Measurements from ENCODE around the gene OR6C70.

DNA sequence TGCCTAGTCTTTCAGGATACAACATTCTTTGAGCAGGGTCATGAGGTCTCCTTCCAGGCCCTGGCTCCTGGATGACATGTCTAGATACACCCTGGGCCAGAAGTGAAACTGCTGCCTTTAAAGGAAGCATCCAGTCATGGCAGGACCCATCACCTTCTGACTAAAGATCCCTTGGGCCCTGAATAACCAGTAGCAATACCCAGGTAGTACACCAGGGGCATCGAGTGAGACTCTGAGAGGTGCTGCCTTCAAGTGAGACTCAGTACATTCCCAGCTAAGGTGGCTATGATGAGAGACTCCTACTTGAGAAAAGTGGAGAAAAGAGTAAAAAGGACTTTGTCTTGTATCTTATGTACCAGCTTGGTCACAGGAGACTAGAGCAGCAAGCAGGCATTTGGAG is 45.8 kb upstream of the OR6C70 start:
- TF ChIP-seq TEAD4 (IDR thresholded peaks at IDR 0.05) = no peak
- TF ChIP-seq YY1 (IDR thresholded peaks at IDR 0.05; ENCODE audit: low read depth) = no peak
- TF ChIP-seq TAF1 (IDR thresholded peaks at IDR 0.05; ENCODE audit: low read depth) = no peak
- TF ChIP-seq TCF12 (IDR thresholded peaks at IDR 0.05; ENCODE audit: low read depth) = no peak
- no peak for TF ChIP-seq CEBPB (IDR thresholded peaks at IDR 0.05)
- TF ChIP-seq EP300 (IDR thresholded peaks at IDR 0.05; ENCODE audit: borderline replicate concordance) = no peak
- TF ChIP-seq RAD21 (IDR thresholded peaks at IDR 0.05; ENCODE audit: low read depth) = no peak
- no peak for TF ChIP-seq CREB1 (IDR thresholded peaks at IDR 0.05; ENCODE audit: low read depth)
- TF ChIP-seq ZBTB7A (IDR thresholded peaks at IDR 0.05; ENCODE audit: low read depth) = no peak
- TF ChIP-seq NFIC (IDR thresholded peaks at IDR 0.05) = no peak
- TF ChIP-seq, protein P1, sequence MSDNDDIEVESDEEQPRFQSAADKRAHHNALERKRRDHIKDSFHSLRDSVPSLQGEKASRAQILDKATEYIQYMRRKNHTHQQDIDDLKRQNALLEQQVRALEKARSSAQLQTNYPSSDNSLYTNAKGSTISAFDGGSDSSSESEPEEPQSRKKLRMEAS (IDR thresholded peaks at IDR 0.05) = no peak
- TF ChIP-seq, protein P2, sequence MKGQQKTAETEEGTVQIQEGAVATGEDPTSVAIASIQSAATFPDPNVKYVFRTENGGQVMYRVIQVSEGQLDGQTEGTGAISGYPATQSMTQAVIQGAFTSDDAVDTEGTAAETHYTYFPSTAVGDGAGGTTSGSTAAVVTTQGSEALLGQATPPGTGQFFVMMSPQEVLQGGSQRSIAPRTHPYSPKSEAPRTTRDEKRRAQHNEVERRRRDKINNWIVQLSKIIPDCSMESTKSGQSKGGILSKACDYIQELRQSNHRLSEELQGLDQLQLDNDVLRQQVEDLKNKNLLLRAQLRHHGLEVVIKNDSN (IDR thresholded peaks at IDR 0.05) = no peak
- TF ChIP-seq, protein P3, sequence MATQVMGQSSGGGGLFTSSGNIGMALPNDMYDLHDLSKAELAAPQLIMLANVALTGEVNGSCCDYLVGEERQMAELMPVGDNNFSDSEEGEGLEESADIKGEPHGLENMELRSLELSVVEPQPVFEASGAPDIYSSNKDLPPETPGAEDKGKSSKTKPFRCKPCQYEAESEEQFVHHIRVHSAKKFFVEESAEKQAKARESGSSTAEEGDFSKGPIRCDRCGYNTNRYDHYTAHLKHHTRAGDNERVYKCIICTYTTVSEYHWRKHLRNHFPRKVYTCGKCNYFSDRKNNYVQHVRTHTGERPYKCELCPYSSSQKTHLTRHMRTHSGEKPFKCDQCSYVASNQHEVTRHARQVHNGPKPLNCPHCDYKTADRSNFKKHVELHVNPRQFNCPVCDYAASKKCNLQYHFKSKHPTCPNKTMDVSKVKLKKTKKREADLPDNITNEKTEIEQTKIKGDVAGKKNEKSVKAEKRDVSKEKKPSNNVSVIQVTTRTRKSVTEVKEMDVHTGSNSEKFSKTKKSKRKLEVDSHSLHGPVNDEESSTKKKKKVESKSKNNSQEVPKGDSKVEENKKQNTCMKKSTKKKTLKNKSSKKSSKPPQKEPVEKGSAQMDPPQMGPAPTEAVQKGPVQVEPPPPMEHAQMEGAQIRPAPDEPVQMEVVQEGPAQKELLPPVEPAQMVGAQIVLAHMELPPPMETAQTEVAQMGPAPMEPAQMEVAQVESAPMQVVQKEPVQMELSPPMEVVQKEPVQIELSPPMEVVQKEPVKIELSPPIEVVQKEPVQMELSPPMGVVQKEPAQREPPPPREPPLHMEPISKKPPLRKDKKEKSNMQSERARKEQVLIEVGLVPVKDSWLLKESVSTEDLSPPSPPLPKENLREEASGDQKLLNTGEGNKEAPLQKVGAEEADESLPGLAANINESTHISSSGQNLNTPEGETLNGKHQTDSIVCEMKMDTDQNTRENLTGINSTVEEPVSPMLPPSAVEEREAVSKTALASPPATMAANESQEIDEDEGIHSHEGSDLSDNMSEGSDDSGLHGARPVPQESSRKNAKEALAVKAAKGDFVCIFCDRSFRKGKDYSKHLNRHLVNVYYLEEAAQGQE (IDR thresholded peaks at IDR 0.05; ENCODE audit: low read depth) = no peak
- TF ChIP-seq EGR1 (IDR thresholded peaks at IDR 0.05) = no peak
